ENCODE data around the gene CCDC88C. TPM values are rescaled to one million over a fixed set of nuclear protein-coding genes. Genes with fewer than 3 reads are reported as not detected.
A peak's percentile ranks its signal among the peaks of the same experiment; 100 is the strongest.
"Not testable (repeated sequence)": the region's sequence is repeated elsewhere in the genome, so short reads cannot be mapped to it uniquely, and the experiment has no call there.

CCDC88C gene
- total RNA-seq, 1 donor from 2014 or later = 78.5 TPM

GRCh38 chr14:91250912-91251311, 166.7 kb downstream of the CCDC88C start:
- no peak for DNase-seq (ENCODE audit: low spot score)

GRCh38 chr14:91249841-91250616, 167.6 kb downstream of the CCDC88C start:
- no peak for DNase-seq (ENCODE audit: low spot score)

GRCh38 chr14:91246051-91246852, 171.4 kb downstream of the CCDC88C start:
- DNase-seq (ENCODE audit: low spot score) = peak; percentile 49

GRCh38 chr14:91245616-91246015, 172.0 kb downstream of the CCDC88C start:
- DNase-seq (ENCODE audit: low spot score) = not testable (repeated sequence)

GRCh38 chr14:91245029-91245428, 172.6 kb downstream of the CCDC88C start:
- no peak for DNase-seq (ENCODE audit: low spot score)

GRCh38 chr14:91244501-91244901, 173.1 kb downstream of the CCDC88C start, which contains the start of gene GPR68:
GPR68 (minus strand) TSS chr14:91244704; CDS start chr14:91235050, 9,654 bp downstream.
- DNase-seq (ENCODE audit: low spot score) = peak; percentile 46

GRCh38 chr14:91243074-91243471, 174.5 kb downstream of the CCDC88C start:
- DNase-seq (ENCODE audit: low spot score) = no peak

GRCh38 chr14:91242635-91243034, 175.0 kb downstream of the CCDC88C start:
- DNase-seq (ENCODE audit: low spot score) = no peak

- DNase-seq (ENCODE audit: low spot score) = no peak
These were observed 175.8 kb downstream of the CCDC88C start for GRCh38 chr14:91241863-91242262.

GRCh38 chr14:91238661-91239060, 179.0 kb downstream of the CCDC88C start:
- DNase-seq (ENCODE audit: low spot score) = no peak

- no peak for DNase-seq (ENCODE audit: low spot score)
These were observed 179.5 kb downstream of the CCDC88C start for GRCh38 chr14:91238085-91238484.

- no peak for DNase-seq (ENCODE audit: low spot score)
These were observed 180.4 kb downstream of the CCDC88C start for GRCh38 chr14:91237219-91237618.

- no peak for DNase-seq (ENCODE audit: low spot score)
These were observed 181.8 kb downstream of the CCDC88C start for GRCh38 chr14:91235841-91236240.

- DNase-seq (ENCODE audit: low spot score) = no peak
These were observed 182.9 kb downstream of the CCDC88C start for GRCh38 chr14:91234791-91235114.

- DNase-seq (ENCODE audit: low spot score) = no peak
These were observed 183.5 kb downstream of the CCDC88C start for GRCh38 chr14:91233936-91234790.

- DNase-seq (ENCODE audit: low spot score) = no peak
These were observed 185.0 kb downstream of the CCDC88C start for GRCh38 chr14:91232603-91233002.

GRCh38 chr14:91232052-91232451, 185.6 kb downstream of the CCDC88C start:
- no peak for DNase-seq (ENCODE audit: low spot score)

GRCh38 chr14:91231446-91231845, 186.2 kb downstream of the CCDC88C start:
- DNase-seq (ENCODE audit: low spot score) = no peak

GRCh38 chr14:91230397-91231035, 187.1 kb downstream of the CCDC88C start:
- no peak for DNase-seq (ENCODE audit: low spot score)

GRCh38 chr14:91229743-91230200, 187.8 kb downstream of the CCDC88C start:
- DNase-seq (ENCODE audit: low spot score) = no peak

GRCh38 chr14:91229005-91229382, 188.6 kb downstream of the CCDC88C start:
- DNase-seq (ENCODE audit: low spot score) = no peak
